Body of pancreas (tissue), 4 donors: Measurements from ENCODE around the gene OMA1.
"Not testable (repeated sequence)": the region's sequence is repeated elsewhere in the genome, so short reads cannot be mapped to it uniquely, and the experiment has no call there.

ENCODE experiments used
- POLR2A ChIP-seq, 3 donors: fragments of 450-650 bp; IDR thresholded peaks; one replicate each; pipeline ENCODE4 v1.6.1; 2016; ENCODE audit warnings: antibody characterized with exemption in 3 of 3, mild to moderate bottlenecking in 2 of 3
- TF ChIP-seq, protein P1 (sequence below), 7 experiments: fragments of 450-650 bp in 4 of 7; fragments of 200-600 bp in 3 of 7; sonication (generic) in 3 of 7; IDR thresholded peaks; one replicate each; pipeline ENCODE4 v1.5.1; 2016 to 2019; ENCODE audit warnings: antibody characterized with exemption in 7 of 7

DNA sequence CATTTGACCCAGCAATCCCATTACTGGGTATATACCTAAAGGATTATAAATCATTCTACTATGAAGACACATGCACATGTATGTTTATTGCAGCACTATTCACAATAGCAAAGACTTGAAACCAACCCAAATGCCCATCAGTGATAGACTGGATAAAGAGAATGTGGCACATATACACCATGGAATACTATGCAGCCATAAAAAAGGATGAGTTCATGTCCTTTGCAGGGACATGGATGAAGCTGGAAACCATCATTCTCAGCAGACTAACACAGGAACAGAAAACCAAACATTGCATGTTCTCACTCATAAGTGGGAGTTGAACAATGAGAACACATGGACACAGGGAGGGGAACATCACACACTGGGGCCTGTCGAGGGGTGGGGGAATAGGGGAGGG is 17.2 kb upstream of the OMA1 start:
- TF ChIP-seq, protein P1, sequence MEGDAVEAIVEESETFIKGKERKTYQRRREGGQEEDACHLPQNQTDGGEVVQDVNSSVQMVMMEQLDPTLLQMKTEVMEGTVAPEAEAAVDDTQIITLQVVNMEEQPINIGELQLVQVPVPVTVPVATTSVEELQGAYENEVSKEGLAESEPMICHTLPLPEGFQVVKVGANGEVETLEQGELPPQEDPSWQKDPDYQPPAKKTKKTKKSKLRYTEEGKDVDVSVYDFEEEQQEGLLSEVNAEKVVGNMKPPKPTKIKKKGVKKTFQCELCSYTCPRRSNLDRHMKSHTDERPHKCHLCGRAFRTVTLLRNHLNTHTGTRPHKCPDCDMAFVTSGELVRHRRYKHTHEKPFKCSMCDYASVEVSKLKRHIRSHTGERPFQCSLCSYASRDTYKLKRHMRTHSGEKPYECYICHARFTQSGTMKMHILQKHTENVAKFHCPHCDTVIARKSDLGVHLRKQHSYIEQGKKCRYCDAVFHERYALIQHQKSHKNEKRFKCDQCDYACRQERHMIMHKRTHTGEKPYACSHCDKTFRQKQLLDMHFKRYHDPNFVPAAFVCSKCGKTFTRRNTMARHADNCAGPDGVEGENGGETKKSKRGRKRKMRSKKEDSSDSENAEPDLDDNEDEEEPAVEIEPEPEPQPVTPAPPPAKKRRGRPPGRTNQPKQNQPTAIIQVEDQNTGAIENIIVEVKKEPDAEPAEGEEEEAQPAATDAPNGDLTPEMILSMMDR (IDR thresholded peaks at IDR 0.05), result not testable (repeated sequence)
- TF ChIP-seq POLR2A (IDR thresholded peaks at IDR 0.05), result not testable (repeated sequence)
